Common myeloid progenitor, CD34-positive (primary cell): ENCODE results near the gene TEC.
"Not testable (repeated sequence)": the region's sequence is repeated elsewhere in the genome, so short reads cannot be mapped to it uniquely, and the experiment has no call there.

Experiments
- CTCF ChIA-PET: fragments of 350-600 bp; sonication (Branson Sonifier 250); formaldehyde crosslinking; loops from one replicate; lab custom pipeline; 2021; ENCODE audit warnings: antibody characterized with exemption; lab: Charles Lee
- POLR2A ChIA-PET: fragments of 350-600 bp; sonication (Branson Sonifier 250); formaldehyde crosslinking; loops from one replicate; lab custom pipeline; 2021; ENCODE audit warnings: antibody characterized with exemption; lab: Charles Lee
- DNase-seq, 3 donors: peaks; one replicate each; pipeline versions ENCODE4 v3.0.0 to v3.0.0-alpha.2; 2013
- H3K27ac ChIP-seq, 2 experiments: 1 replicate in 1 of 2; 2 replicates in 1 of 2; pipeline ENCODE4 v1.7.0; 2013; ENCODE audit warnings: inconsistent platforms in 2 of 2, low read length in 2 of 2, mild to moderate bottlenecking in 2 of 2, low read depth in 1 of 2, moderate library complexity in 1 of 2; ENCODE audit not compliant: severe bottlenecking in 2 of 2, insufficient read depth in 1 of 2, poor library complexity in 1 of 2
- H3K27me3 ChIP-seq, 5 experiments: replicated peaks in 2 of 5; 1 replicate in 3 of 5; 2 replicates in 2 of 5; pipeline versions ENCODE4 v1.6.1 to v1.7.0; 2013; ENCODE audit warnings: low read length in 4 of 5, mild to moderate bottlenecking in 2 of 5, moderate library complexity in 2 of 5, inconsistent platforms in 1 of 5; ENCODE audit not compliant: insufficient read depth in 5 of 5, control insufficient read depth in 4 of 5
- H3K36me3 ChIP-seq, 4 experiments: 1 replicate in 2 of 4; 2 replicates in 2 of 4; pipeline versions ENCODE4 v1.6.1 to v1.7.0; 2013; ENCODE audit warnings: low read length in 3 of 4, control low read depth in 1 of 4, mild to moderate bottlenecking in 1 of 4; ENCODE audit not compliant: control insufficient read depth in 4 of 4, insufficient read depth in 4 of 4
- H3K4me1 ChIP-seq, 4 experiments: 1 replicate in 3 of 4; 2 replicates in 1 of 4; pipeline versions ENCODE4 v1.6.1 to v1.7.1; 2013; ENCODE audit warnings: low read length in 3 of 4, mild to moderate bottlenecking in 3 of 4, control low read depth in 1 of 4, inconsistent platforms in 1 of 4, moderate library complexity in 1 of 4; ENCODE audit not compliant: control insufficient read depth in 4 of 4, insufficient read depth in 4 of 4; ENCODE audit errors: control extremely low read depth in 1 of 4
- H3K4me3 ChIP-seq, 7 experiments: 1 replicate in 4 of 7; 2 replicates in 3 of 7; pipeline versions ENCODE4 v1.5.1 to v1.7.0; 2013; ENCODE audit warnings: mild to moderate bottlenecking in 7 of 7, low read length in 6 of 7, moderate library complexity in 6 of 7, inconsistent platforms in 2 of 7, low read depth in 2 of 7, control low read depth in 1 of 7; ENCODE audit not compliant: insufficient read depth in 4 of 7, control insufficient read depth in 1 of 7; ENCODE audit errors: extremely low read depth in 1 of 7
- H3K9me3 ChIP-seq, 5 experiments: 1 replicate in 4 of 5; 2 replicates in 1 of 5; pipeline versions ENCODE4 v1.6.1 to v1.7.1; 2013; ENCODE audit warnings: low read length in 4 of 5, mild to moderate bottlenecking in 2 of 5, inconsistent platforms in 1 of 5, low read depth in 1 of 5, moderate library complexity in 1 of 5; ENCODE audit not compliant: control insufficient read depth in 4 of 5, insufficient read depth in 2 of 5; ENCODE audit errors: control extremely low read depth in 1 of 5
- WGBS: methylation state at CpG from one replicate; pipeline ENCODE4 v1.1.5; 2013; ENCODE audit not compliant: insufficient coverage; 5-methylcytosine and 5-hydroxymethylcytosine counted together

Gene TEC

DNA sequence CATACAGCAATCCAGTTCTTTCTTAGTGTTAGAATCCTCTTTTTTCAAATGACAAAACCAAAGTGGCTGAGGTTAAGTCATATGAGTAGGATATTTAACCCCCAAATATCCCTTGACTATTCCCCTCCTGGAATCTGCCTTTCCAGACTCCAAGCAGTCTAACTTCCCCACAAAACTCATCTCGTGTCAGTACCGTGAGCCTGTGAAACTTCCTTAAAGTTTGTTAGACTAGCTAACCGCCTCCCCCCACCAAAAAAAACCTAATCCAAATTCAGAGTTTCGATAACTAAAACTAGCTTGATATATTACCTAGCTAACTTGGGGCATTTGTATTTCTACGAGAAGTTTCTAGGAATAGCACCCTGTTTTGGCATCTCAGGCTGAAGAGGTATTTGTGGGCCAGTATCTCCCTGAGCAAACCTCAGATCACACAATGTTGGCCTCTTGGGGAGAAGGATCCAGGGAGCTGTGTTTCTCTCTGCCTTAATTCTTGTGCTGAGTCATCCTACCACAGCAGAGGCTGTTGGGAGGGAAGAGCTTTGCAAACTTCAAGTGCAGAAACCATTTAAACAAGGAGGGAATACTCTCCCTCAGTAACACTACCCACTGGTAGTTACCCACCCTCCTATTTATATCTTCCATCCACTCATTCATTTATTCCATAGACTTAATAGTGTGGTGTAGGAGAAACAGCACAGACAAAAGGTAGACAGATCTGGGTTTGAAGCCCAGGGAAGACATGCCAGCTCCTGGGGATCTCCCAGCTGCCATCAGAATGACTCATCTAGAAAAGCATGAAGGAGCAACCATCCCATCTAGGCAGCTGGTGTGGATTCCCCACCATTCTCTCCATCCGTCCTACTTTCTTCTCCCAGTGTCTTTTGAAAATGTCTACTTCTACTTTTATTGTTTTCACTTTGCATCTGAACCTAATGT lies 96.3 kb downstream of the TEC start:
- POLR2A ChIA-PET, result no interaction called here
- peak; percentile 75 to 86 (median 77) for DNase-seq
- H3K4me1 ChIP-seq, result peaks cover 0 to 31% (median 20%) of the 10 kb centered on the region in 4 experiments
- no peaks in the 10 kb centered on the region for H3K27me3 ChIP-seq
- peaks cover 7 to 58% (median 28%) of the 10 kb centered on the region in 4 experiments for H3K36me3 ChIP-seq
- peak overlapping the region in 1 of 7 experiments; percentile 38 for H3K4me3 ChIP-seq
- peak overlapping the region; percentile 59 to 73 for H3K27ac ChIP-seq
- WGBS, result 56% methylated on average over 2 of the region's 6 CpGs
- H3K9me3 ChIP-seq, result peaks cover 0 to 7% (median 4%) of the 10 kb centered on the region in 5 experiments
- CTCF ChIA-PET, result interaction anchor here (0.9 to 2.7 kb wide), 9 partner anchors 9 to 102 kb away, joined by 3 to 16 read pairs (median 4); no protein-coding TSS in a partner anchor

DNA sequence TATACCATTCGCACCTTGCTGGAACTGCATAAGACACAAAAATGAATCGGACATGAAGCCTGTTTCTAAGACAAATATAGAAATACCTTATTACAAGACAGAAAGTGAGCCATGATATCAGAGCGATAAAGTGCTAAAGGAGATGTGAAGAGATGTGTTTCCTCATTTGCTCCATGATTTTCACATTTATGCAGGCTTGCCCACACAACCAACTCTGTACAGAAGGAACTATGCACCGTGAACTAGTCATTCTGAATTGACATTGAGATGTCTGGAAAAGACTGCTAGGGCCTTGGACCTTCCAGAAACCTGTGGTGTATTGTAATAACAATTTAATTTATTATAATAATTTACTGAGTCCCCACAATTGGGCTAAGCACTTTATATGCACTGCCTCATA lies 97.0 kb downstream of the TEC start:
- POLR2A ChIA-PET, result no interaction called here

DNA sequence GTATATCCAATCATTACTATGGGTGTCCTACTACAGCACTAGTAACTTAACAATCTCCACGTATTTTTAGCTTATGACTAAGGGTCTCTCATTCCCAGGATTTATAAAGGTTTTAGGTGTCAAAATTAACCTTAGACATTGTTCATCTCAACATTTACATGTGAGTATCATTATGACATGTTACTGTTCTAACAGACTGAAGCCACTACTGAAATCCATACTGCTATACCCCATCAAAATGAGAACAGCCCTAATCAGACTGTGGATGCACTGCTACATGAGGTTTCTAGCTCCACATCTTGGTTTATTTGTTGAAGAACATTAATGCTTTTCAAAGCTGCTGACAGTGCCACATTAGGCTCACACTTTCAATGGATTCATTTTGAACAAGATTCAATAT lies 100.0 kb downstream of the TEC start:
- no CpG with 5 or more reads among the region's 1 CpG for WGBS
- CTCF ChIA-PET, result interaction anchor here (0.7 to 1.3 kb wide), 2 partner anchors 10 to 42 kb away, joined by 3 read pairs; no protein-coding TSS in a partner anchor
- no peak for DNase-seq

More for the DNA sequence above, 97.0 kb downstream of the TEC start:
- CTCF ChIA-PET, result interaction anchor here (0.9 to 2.7 kb wide), 6 partner anchors 8 to 87 kb away, joined by 3 to 16 read pairs (median 4); no protein-coding TSS in a partner anchor
- Histone ChIP-seq H3K36me3 (peaks cover 6 to 61% (median 30%) of the 10 kb centered on the region in 4 experiments), H3K4me1 (peaks cover 0 to 31% (median 20%) of the 10 kb centered on the region in 4 experiments), H3K4me3 (peak overlapping the region in 1 of 7 experiments; percentile 38), H3K27me3 (no peaks in the 10 kb centered on the region), H3K27ac (peak overlapping the region; percentile 59 to 73), H3K9me3 (peaks cover 0 to 4% (median 0%) of the 10 kb centered on the region in 5 experiments)
- WGBS, result no CpG with 5 or more reads among the region's 4 CpGs
- DNase-seq, result no peak

DNA sequence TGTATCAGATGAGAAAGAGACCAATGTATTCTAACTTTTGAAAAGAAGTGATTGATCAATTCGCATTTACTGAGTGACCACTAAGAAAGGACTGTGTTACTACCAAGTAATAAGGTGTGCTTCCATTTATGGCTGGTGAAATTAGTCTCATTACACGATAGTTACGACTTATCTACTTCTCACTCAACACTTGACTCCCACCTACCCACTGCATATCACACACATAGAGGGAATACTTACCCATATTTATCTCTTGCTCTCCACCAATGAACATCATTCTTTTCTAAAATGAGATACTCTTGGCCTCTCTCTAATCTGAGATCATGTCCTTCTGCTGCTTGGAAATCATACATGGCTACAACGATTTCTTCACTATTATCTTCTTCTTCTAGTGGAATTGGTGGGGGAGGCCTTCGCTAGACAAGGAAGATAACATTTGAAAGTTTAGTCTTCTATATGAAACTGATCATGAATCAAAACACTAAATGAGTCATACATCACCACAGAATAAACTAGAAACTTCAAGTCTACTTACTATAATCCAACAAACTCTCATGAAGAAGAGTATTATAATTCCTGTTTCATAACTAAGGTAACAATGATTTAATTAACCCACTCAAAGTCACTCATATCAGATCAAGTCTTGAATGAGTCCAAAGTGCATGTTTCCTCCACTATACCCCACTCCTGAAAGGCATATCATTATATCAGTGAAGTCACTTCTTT lies 101.9 kb downstream of the TEC start:
- no peaks in the 10 kb centered on the region for H3K27me3 ChIP-seq
- WGBS, result 100% methylated on average over 1 of the region's 5 CpGs
- no peak overlapping the region for H3K27ac ChIP-seq
- peaks cover 0 to 8% (median 6%) of the 10 kb centered on the region in 4 experiments for H3K4me1 ChIP-seq
- DNase-seq, result no peak
- peaks cover 0 to 4% (median 0%) of the 10 kb centered on the region in 5 experiments for H3K9me3 ChIP-seq
- H3K36me3 ChIP-seq, result peaks cover 22 to 82% (median 52%) of the 10 kb centered on the region in 4 experiments
- ChIA-PET POLR2A (no interaction called here), CTCF (no interaction called here)
- no peak overlapping the region for H3K4me3 ChIP-seq

More for the DNA sequence above, 100.0 kb downstream of the TEC start:
- peaks cover 14 to 80% (median 48%) of the 10 kb centered on the region in 4 experiments for H3K36me3 ChIP-seq
- peaks cover 0 to 18% (median 9%) of the 10 kb centered on the region in 4 experiments for H3K4me1 ChIP-seq
- H3K9me3 ChIP-seq, result peaks cover 0 to 4% (median 0%) of the 10 kb centered on the region in 5 experiments
- no peak overlapping the region for H3K4me3 ChIP-seq
- no peaks in the 10 kb centered on the region for H3K27me3 ChIP-seq
- H3K27ac ChIP-seq, result no peak overlapping the region
- POLR2A ChIA-PET, result no interaction called here

DNA sequence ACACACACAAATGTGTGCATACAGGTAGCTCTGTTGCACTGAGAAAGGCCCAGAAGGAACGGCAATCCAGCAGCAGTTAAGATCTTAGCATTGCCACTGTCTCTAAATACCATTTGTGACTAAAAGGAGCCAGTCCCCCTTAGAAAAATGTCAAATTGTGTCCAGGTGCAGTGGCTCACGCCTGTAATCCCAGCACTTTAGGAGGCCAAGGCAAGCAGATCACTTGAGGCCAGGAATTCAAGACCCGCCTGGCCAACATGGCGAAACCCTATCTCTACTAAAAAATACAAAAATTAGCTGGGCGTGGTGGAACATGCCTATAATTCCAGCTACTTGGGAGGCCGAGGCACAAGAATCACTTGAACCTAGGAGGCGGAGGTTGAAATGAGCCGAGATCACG lies 105.1 kb downstream of the TEC start:
- CTCF ChIA-PET, result interaction anchor here (1.9 to 3.6 kb wide), 2 partner anchors 9 to 10 kb away, joined by 5 to 16 read pairs; no protein-coding TSS in a partner anchor
- H3K9me3 ChIP-seq, H3K27me3 ChIP-seq, H3K4me3 ChIP-seq, H3K27ac ChIP-seq, H3K4me1 ChIP-seq, POLR2A ChIA-PET, DNase-seq: not testable (repeated sequence)
- H3K36me3 ChIP-seq, result peaks cover 33 to 86% (median 53%) of the 10 kb centered on the region in 4 experiments
- 100% methylated on average over 5 of the region's 9 CpGs for WGBS

DNA sequence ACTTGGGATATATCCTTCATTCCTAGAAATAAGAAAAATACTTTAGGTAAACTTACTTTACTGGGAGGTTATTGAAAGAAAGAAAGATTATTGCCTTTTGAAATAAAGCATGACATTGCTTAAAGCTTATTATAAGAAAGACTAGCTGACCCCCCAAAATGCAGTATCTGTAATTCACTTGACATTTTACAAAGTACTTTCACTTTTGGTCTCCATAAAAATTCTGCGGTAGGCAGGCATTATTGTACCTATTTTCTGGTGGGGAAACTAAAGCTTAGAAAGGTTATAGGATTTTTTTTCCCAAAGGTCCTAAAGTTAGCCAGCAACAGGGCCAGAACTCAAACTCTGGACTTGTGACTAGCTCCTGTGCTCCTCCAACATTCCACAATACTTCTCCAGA lies 105.9 kb downstream of the TEC start:
- no CpG with 5 or more reads among the region's 1 CpG for WGBS
- peaks cover 25 to 82% (median 51%) of the 10 kb centered on the region in 4 experiments for H3K36me3 ChIP-seq
- H3K27me3 ChIP-seq, result no peaks in the 10 kb centered on the region
- ChIA-PET CTCF (interaction anchor here (1.9 to 3.6 kb wide), 2 partner anchors 9 to 10 kb away, joined by 5 to 16 read pairs; no protein-coding TSS in a partner anchor), POLR2A (no interaction called here)
- peak overlapping the region in 2 of 7 experiments; percentile 52 to 65 for H3K4me3 ChIP-seq
- DNase-seq, result peak in 2 of 3 donors; percentile 62 to 68
- H3K27ac ChIP-seq, result peak overlapping the region in 1 of 2 experiments; percentile 51
- H3K4me1 ChIP-seq, result peaks cover 0 to 7% (median 2%) of the 10 kb centered on the region in 4 experiments
- peaks cover 0 to 3% (median 0%) of the 10 kb centered on the region in 5 experiments for H3K9me3 ChIP-seq
